BE2C (cell line): Measurements from ENCODE around the gene NBAS.

Experiments
- DNase-seq: peaks from one replicate; pipeline ENCODE4 v3.0.0-alpha.2; 2020
- H3K27me3 ChIP-seq: fragments of 250-450 bp; sonication (Bioruptor Pico); 2 replicates; pipeline ENCODE4 v1.5.1; 2020; ENCODE audit warnings: mild to moderate bottlenecking
- H3K36me3 ChIP-seq: fragments of 250-450 bp; sonication (Bioruptor Pico); 2 replicates; pipeline ENCODE4 v1.5.1; 2020; ENCODE audit warnings: mild to moderate bottlenecking
- H3K4me1 ChIP-seq: fragments of 250-450 bp; sonication (Bioruptor Pico); 2 replicates; pipeline ENCODE4 v1.5.1; 2020
- H3K4me3 ChIP-seq: 2 replicates; pipeline ENCODE4 v1.5.1; 2011; ENCODE audit warnings: low read depth, low read length
- H3K9me3 ChIP-seq: fragments of 250-450 bp; sonication (Bioruptor Pico); 2 replicates; pipeline ENCODE4 v1.5.1; 2020
- CTCF ChIP-seq: IDR thresholded peaks from 2 replicates; pipeline ENCODE4 v1.5.1; 2012; ENCODE audit warnings: mild to moderate bottlenecking, low read depth, low read length

NBAS gene

GRCh38 chr2:15389326-15389700 is 171.8 kb downstream of the NBAS start:
- TF ChIP-seq CTCF = no peak

GRCh38 chr2:15388406-15389325 is 172.5 kb downstream of the NBAS start:
- no peak for TF ChIP-seq CTCF
- Histone ChIP-seq H3K36me3 (no peaks in the 10 kb centered on the region), H3K4me1 (peaks cover 18% of the 10 kb centered on the region), H3K9me3 (no peaks in the 10 kb centered on the region), H3K4me3 (no peak overlapping the region), H3K27me3 (no peaks in the 10 kb centered on the region)
- no peak for DNase-seq

More at GRCh38 chr2:15389326-15389700, 171.8 kb downstream of the NBAS start:
- DNase-seq = no peak
- Histone ChIP-seq H3K36me3 (no peaks in the 10 kb centered on the region), H3K27me3 (no peaks in the 10 kb centered on the region), H3K4me1 (peaks cover 18% of the 10 kb centered on the region), H3K9me3 (no peaks in the 10 kb centered on the region), H3K4me3 (no peak overlapping the region)

- H3K4me3 ChIP-seq = no peak overlapping the region
- peak; percentile 57 for DNase-seq
- peaks cover 32% of the 10 kb centered on the region for H3K4me1 ChIP-seq
- no peaks in the 10 kb centered on the region for H3K36me3 ChIP-seq
- no peaks in the 10 kb centered on the region for H3K27me3 ChIP-seq
- no peak for TF ChIP-seq CTCF
- H3K9me3 ChIP-seq = no peaks in the 10 kb centered on the region
Observed at GRCh38 chr2:15385184-15385583, 175.9 kb downstream of the NBAS start.

- DNase-seq = peak; percentile 89
- Histone ChIP-seq H3K4me1 (peaks cover 32% of the 10 kb centered on the region), H3K9me3 (no peaks in the 10 kb centered on the region), H3K27me3 (no peaks in the 10 kb centered on the region), H3K36me3 (no peaks in the 10 kb centered on the region), H3K4me3 (peak overlapping the region; percentile 21; the same call in 1 of the 2 replicates)
- TF ChIP-seq CTCF = peak; percentile 40
Observed at GRCh38 chr2:15383695-15384350, 177.3 kb downstream of the NBAS start.

- Histone ChIP-seq H3K36me3 (peaks cover 7% of the 10 kb centered on the region), H3K4me1 (peaks cover 11% of the 10 kb centered on the region), H3K27me3 (no peaks in the 10 kb centered on the region), H3K9me3 (no peaks in the 10 kb centered on the region), H3K4me3 (no peak overlapping the region)
- TF ChIP-seq CTCF = no peak
- no peak for DNase-seq
Observed at GRCh38 chr2:15378148-15378908, 182.8 kb downstream of the NBAS start.
